COLO829 (cell line): ENCODE data around the gene NAPB.
"Not testable (repeated sequence)": the region's sequence is repeated elsewhere in the genome, so short reads cannot be mapped to it uniquely, and the experiment has no call there.

Experiments used
- DNase-seq: peaks from one replicate; pipeline ENCODE4 v3.0.0; 2012; ENCODE audit warnings: low spot score

The NAPB gene

GRCh38 chr20:23420943-23421931 is at the start of gene NAPB:
NAPB (minus strand) TSS chr20:23421488; CDS start chr20:23421402, 86 bp downstream.
- DNase-seq, result peak; percentile 95

GRCh38 chr20:23466961-23467360 is 45.7 kb upstream of the NAPB start:
- not testable (repeated sequence) for DNase-seq

GRCh38 chr20:23461180-23461579 is 39.9 kb upstream of the NAPB start:
- no peak for DNase-seq

GRCh38 chr20:23459461-23460150 is 38.3 kb upstream of the NAPB start:
- DNase-seq, result no peak

- DNase-seq, result no peak
These were observed 35.6 kb upstream of the NAPB start for GRCh38 chr20:23456873-23457272.

GRCh38 chr20:23456409-23456808 is 35.1 kb upstream of the NAPB start:
- no peak for DNase-seq

GRCh38 chr20:23455639-23456038 is 34.4 kb upstream of the NAPB start:
- DNase-seq, result no peak

- DNase-seq, result no peak
These were observed 33.5 kb upstream of the NAPB start for GRCh38 chr20:23454816-23455215.

- DNase-seq, result no peak
These were observed 32.6 kb upstream of the NAPB start for GRCh38 chr20:23453549-23454543.

- DNase-seq, result no peak
These were observed 31.5 kb upstream of the NAPB start, which contains the start of gene CST11 for GRCh38 chr20:23452776-23453175. CST11 (minus strand) TSS chr20:23452876; CDS start chr20:23452811, 65 bp downstream.

GRCh38 chr20:23451956-23452487 is 30.7 kb upstream of the NAPB start:
- no peak for DNase-seq

GRCh38 chr20:23450877-23451276 is 29.6 kb upstream of the NAPB start:
- DNase-seq, result no peak

- no peak for DNase-seq
These were observed 28.1 kb upstream of the NAPB start for GRCh38 chr20:23449421-23449820.

- no peak for DNase-seq
These were observed 26.9 kb upstream of the NAPB start for GRCh38 chr20:23448167-23448566.

- peak; percentile 80 for DNase-seq
These were observed 25.2 kb upstream of the NAPB start for GRCh38 chr20:23446505-23446904.

GRCh38 chr20:23445596-23446217 is 24.4 kb upstream of the NAPB start:
- DNase-seq, result no peak

GRCh38 chr20:23444859-23445258 is 23.6 kb upstream of the NAPB start:
- DNase-seq, result no peak

- DNase-seq, result no peak
These were observed 21.1 kb upstream of the NAPB start for GRCh38 chr20:23442436-23442835.

GRCh38 chr20:23441850-23442313 is 20.6 kb upstream of the NAPB start:
- peak; percentile 86 for DNase-seq

GRCh38 chr20:23440004-23440403 is 18.7 kb upstream of the NAPB start:
- DNase-seq, result no peak

- no peak for DNase-seq
These were observed 17.4 kb upstream of the NAPB start for GRCh38 chr20:23438661-23439060.
